Body of pancreas (tissue), 4 donors: Measurements from ENCODE around the gene CARD11. TPM values are rescaled to one million over a fixed set of nuclear protein-coding genes. Genes with fewer than 3 reads are reported as not detected.

ENCODE experiments used
- ATAC-seq: fragments of 150-250 bp; one replicate; pipeline ENCODE4 v1.9.1; 2016
- DNase-seq, 4 donors: peaks; one replicate each; pipeline ENCODE4 v3.0.0-alpha.2; 2019
- H3K27ac ChIP-seq, 4 donors: fragments of 200-600 bp; sonication (generic); 1 replicate in 3 of 4; 2 replicates in 1 of 4; pipeline versions ENCODE4 v1.5.1 to v1.6.1; 2016 to 2019; ENCODE audit warnings: mild to moderate bottlenecking in 1 of 4, mixed read lengths in 1 of 4, moderate library complexity in 1 of 4
- H3K27me3 ChIP-seq, 2 donors: fragments of 200-600 bp; sonication (generic); one replicate each; pipeline ENCODE4 v1.6.0; 2016; ENCODE audit warnings: mild to moderate bottlenecking in 1 of 2
- H3K36me3 ChIP-seq, 2 donors: fragments of 200-600 bp; sonication (generic); replicated peaks in 1 of 2; 2 replicates each; pipeline ENCODE4 v1.5.1; 2016; ENCODE audit warnings: low read depth in 2 of 2; ENCODE audit not compliant: insufficient read depth in 1 of 2
- H3K4me1 ChIP-seq: fragments of 200-600 bp; sonication (generic); one replicate; pipeline ENCODE4 v1.6.0; 2016
- H3K4me3 ChIP-seq, 2 donors: fragments of 200-600 bp; sonication (generic); 1 replicate in 1 of 2; 2 replicates in 1 of 2; pipeline ENCODE4 v1.5.1; 2016 to 2019
- H3K9me3 ChIP-seq, 3 donors: fragments of 200-600 bp; sonication (generic); 1 replicate in 2 of 3; 2 replicates in 1 of 3; pipeline ENCODE4 v1.5.1; 2016
- POLR2A ChIP-seq, 3 donors: fragments of 450-650 bp; IDR thresholded peaks; one replicate each; pipeline ENCODE4 v1.6.1; 2016; ENCODE audit warnings: antibody characterized with exemption in 3 of 3, mild to moderate bottlenecking in 2 of 3
- WGBS, 2 donors: methylation state at CpG; one replicate each; pipeline ENCODE4 v1.1.5; 2017; 5-methylcytosine and 5-hydroxymethylcytosine counted together
- intact Hi-C: fragments of 100-400 bp; cut with DNase I; formaldehyde crosslinking; loops from one replicate; pipeline ENCODE4 v1.15.1; 2023
- total RNA-seq, 2 donors: library from RNA; depleted of rRNA; stranded (reverse); fragments of >200 nt; gene quantifications; one replicate each; pipeline ENCODE4 v1.1.0, GENCODE V29; 2016
- TF ChIP-seq, protein P1 (sequence below), 7 experiments: fragments of 450-650 bp in 4 of 7; fragments of 200-600 bp in 3 of 7; sonication (generic) in 3 of 7; IDR thresholded peaks; one replicate each; pipeline ENCODE4 v1.5.1; 2016 to 2019; ENCODE audit warnings: antibody characterized with exemption in 7 of 7

CARD11 gene
- total RNA-seq, 2 donors from 2014 or later: 2.0 to 3.4 TPM

DNA sequence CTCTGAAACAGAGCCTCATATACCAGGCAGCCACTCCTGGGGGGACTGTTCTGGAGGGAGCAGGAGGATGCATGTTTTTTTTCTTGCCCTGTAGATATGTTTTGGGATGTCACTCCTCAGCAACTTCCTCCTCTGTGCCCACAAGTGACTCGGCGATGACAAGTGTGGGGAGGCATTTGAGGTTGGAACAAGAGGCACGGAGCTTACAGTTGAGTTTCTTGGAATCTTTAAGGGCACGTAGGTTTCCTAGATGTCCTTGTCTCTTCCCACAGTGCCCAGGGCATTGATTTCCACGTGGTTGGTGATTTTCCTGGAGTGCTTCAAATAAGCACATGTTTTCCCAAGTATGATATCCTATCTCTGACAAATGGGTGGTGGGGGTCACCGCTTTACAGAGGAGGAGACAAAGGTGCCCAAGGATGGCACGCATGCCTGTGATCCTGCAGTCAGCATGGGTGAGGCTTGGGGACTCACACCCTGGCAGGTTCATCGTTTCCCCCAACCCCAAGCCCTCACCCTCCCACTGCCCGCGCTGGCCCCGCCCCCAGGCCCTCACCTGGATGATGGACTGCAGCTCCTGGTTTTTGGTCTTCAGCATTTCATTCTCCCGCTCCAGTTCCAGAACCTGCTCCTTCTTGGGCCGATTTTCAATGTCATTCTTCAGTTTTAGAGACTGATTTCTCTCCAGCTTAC lies 104.3 kb downstream of the CARD11 start:
- WGBS, 2 donors: 70 to 76% methylated on average over 13 of the region's 13 CpGs
- intact Hi-C loops: no loop called here
- ATAC-seq: no peak
- Histone ChIP-seq H3K27me3 (no peaks in the 10 kb centered on the region), H3K9me3 (no peaks in the 10 kb centered on the region), H3K27ac (no peak overlapping the region), H3K4me1 (no peaks in the 10 kb centered on the region), H3K36me3 (no peaks in the 10 kb centered on the region), H3K4me3 (no peak overlapping the region)
- DNase-seq: peak in 1 of 4 donors; percentile 1
- no peak for TF ChIP-seq POLR2A (IDR thresholded peaks at IDR 0.05)
- TF ChIP-seq, protein P1, sequence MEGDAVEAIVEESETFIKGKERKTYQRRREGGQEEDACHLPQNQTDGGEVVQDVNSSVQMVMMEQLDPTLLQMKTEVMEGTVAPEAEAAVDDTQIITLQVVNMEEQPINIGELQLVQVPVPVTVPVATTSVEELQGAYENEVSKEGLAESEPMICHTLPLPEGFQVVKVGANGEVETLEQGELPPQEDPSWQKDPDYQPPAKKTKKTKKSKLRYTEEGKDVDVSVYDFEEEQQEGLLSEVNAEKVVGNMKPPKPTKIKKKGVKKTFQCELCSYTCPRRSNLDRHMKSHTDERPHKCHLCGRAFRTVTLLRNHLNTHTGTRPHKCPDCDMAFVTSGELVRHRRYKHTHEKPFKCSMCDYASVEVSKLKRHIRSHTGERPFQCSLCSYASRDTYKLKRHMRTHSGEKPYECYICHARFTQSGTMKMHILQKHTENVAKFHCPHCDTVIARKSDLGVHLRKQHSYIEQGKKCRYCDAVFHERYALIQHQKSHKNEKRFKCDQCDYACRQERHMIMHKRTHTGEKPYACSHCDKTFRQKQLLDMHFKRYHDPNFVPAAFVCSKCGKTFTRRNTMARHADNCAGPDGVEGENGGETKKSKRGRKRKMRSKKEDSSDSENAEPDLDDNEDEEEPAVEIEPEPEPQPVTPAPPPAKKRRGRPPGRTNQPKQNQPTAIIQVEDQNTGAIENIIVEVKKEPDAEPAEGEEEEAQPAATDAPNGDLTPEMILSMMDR (IDR thresholded peaks at IDR 0.05): no peak

DNA sequence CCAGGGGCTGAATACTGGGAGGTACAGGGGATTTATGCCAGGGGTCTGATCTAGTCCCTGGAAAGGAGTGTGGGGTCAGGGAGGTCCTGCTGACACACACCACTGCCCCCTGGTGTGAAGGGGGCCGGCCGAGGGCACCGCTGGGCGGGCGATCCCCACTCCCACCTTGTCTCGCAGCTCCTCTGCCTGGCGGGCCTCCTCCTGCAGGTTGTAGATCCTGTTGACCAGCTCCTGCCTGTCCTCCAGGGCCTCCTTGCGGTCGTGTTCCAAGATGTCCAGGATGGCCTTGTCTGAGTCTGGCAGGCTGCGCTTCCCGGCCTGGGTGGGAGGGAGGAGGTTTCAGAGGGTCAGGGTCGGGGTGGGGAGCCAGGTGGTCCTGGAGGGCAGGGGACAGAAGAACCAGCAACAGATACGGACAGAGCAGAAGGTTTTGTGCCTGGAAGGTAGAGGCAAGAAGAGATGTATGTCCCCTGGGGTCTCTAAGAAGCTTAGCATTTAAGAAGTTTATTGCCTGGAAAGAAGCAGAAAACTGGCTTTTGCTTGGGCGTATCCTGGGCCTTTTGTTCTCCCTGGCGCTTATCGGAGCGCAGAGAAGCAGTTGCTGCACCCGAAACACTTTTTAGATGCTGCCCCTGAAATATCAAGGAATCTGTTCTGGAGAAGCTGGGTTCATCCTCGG lies 105.0 kb downstream of the CARD11 start:
- intact Hi-C loops: no loop called here
- WGBS, 2 donors: 77 to 79% methylated on average over 16 to 19 of the region's 19 CpGs
- H3K4me3 ChIP-seq: no peak overlapping the region
- no peaks in the 10 kb centered on the region for H3K36me3 ChIP-seq
- no peak for ATAC-seq
- TF ChIP-seq, protein P1 (IDR thresholded peaks at IDR 0.05): no peak
- no peak for TF ChIP-seq POLR2A (IDR thresholded peaks at IDR 0.05)
- H3K4me1 ChIP-seq: no peaks in the 10 kb centered on the region
- no peak overlapping the region for H3K27ac ChIP-seq
- no peaks in the 10 kb centered on the region for H3K9me3 ChIP-seq
- peak in 1 of 4 donors; percentile 2 for DNase-seq
- H3K27me3 ChIP-seq: no peaks in the 10 kb centered on the region

DNA sequence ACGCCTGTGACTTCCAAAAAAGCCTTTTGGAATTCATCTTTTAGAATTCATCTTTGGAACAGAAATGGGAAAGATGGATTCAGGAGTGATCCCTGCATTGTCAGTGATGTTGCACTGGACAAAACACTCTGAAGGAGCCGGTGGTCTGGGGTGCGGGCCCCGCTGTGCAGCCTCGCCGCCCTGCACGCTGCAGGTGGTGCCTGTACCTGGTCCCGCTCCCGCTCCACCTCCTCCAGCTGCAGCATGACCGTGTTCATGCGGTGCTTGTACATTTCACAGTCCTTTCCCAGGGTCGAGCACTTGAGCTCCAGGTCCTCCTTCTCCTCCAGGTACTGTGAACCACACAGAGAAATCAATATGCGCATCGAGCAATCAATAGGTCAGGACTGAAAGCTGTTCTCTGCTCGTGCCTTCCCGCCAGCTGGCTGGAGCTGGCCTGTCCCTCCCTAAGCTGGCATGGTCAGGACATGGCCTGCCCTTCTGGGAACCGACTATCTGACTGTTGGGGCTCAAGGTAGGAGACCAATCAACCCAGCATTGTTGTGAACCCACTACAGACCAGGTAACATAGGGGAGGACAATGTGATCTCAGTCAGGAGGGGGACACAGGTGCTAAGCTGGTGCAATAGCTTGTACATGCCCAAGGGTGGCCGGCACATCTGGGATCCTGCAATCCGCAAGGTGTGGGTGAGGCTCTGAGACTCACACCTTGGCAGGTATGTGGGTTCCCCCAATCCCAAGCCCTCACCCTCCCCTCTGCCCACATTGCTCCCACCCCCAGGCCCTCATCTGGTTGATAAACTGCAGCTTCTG lies 105.8 kb downstream of the CARD11 start:
- Histone ChIP-seq H3K27me3 (no peaks in the 10 kb centered on the region), H3K27ac (no peak overlapping the region), H3K4me3 (no peak overlapping the region), H3K4me1 (no peaks in the 10 kb centered on the region), H3K9me3 (no peaks in the 10 kb centered on the region), H3K36me3 (no peaks in the 10 kb centered on the region)
- ATAC-seq (no peak), DNase-seq (peak in 1 of 4 donors; percentile 1)
- intact Hi-C loops: no loop called here
- WGBS, 2 donors: 71 to 73% methylated on average over 17 to 19 of the region's 19 CpGs
- TF ChIP-seq POLR2A (IDR thresholded peaks at IDR 0.05): no peak
- TF ChIP-seq, protein P1 (IDR thresholded peaks at IDR 0.05): no peak

DNA sequence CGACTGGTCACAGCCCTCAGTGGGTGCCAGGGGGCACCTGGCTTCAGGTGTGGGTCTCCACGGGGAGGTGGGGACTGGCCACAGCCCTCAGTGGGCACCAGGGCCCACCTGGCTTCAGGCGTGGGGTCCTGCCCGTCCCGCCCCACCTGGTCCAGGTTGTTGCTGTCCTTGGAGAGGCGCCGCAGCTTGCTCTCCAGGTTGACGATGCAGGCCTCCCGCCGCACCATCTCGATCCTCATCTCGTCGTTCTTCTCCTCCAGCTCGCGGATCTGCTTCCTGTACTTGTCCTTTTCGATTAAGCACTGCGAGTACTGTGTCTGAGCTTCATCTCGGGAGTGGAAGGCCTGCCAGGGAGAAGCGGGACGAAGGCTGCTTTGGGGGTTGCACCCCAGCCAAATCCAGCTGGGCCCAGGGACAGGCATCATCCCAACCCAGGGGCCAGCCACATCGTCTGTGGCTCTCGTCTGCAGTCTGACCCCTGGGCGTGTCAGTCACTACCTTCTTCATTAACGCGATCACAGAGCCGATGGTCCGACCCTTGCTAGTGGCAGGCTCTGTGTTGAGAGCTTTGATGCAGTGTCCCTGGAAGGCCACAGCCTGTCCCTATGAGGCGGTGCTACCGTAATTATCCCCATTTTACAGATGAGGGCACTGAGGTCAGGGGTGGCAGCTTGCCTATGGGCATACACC lies 106.6 kb downstream of the CARD11 start:
- no peaks in the 10 kb centered on the region for H3K36me3 ChIP-seq
- peak in 1 of 4 donors; percentile 3 for DNase-seq
- H3K27me3 ChIP-seq: no peaks in the 10 kb centered on the region
- H3K9me3 ChIP-seq: no peaks in the 10 kb centered on the region
- intact Hi-C loops: no loop called here
- TF ChIP-seq, protein P1 (IDR thresholded peaks at IDR 0.05): no peak
- TF ChIP-seq POLR2A (IDR thresholded peaks at IDR 0.05): no peak
- 80 to 83% methylated on average over 25 to 29 of the region's 29 CpGs for WGBS, 2 donors
- no peaks in the 10 kb centered on the region for H3K4me1 ChIP-seq
- H3K4me3 ChIP-seq: no peak overlapping the region
- H3K27ac ChIP-seq: no peak overlapping the region
- ATAC-seq: no peak
